Gastrocnemius medialis (tissue), 4 donors: ENCODE measurements around the gene DNM3. TPM values are rescaled to one million over a fixed set of nuclear protein-coding genes. Genes with fewer than 3 reads are reported as not detected.

Source experiments
- ATAC-seq, 2 donors: fragments of 150-250 bp; one replicate each; pipeline ENCODE4 v1.9.1; 2016
- DNase-seq, 2 donors: peaks; one replicate each; pipeline ENCODE4 v3.0.0-alpha.2; 2019
- H3K27ac ChIP-seq, 4 donors: fragments of 200-600 bp; sonication (generic); 1 replicate in 1 of 4; 2 replicates in 3 of 4; pipeline ENCODE4 v1.5.1; 2016 to 2018; ENCODE audit warnings: mild to moderate bottlenecking in 2 of 4, moderate library complexity in 1 of 4
- H3K27me3 ChIP-seq, 3 donors: fragments of 200-600 bp; sonication (generic) in 2 of 3; 1 replicate in 1 of 3; 2 replicates in 2 of 3; pipeline versions ENCODE4 v1.5.1 to v1.6.0; 2016 to 2019; ENCODE audit warnings: mild to moderate bottlenecking in 1 of 3, moderate library complexity in 1 of 3
- H3K36me3 ChIP-seq, 2 donors: fragments of 200-600 bp; sonication (generic) in 1 of 2; one replicate each; pipeline ENCODE4 v1.5.1; 2017 to 2018
- H3K4me1 ChIP-seq, 2 donors: fragments of 200-600 bp; sonication (generic) in 1 of 2; one replicate each; pipeline ENCODE4 v1.5.1; 2016 to 2017; ENCODE audit warnings: mild to moderate bottlenecking in 2 of 2
- H3K4me3 ChIP-seq, 4 donors: fragments of 200-600 bp; sonication (generic) in 3 of 4; 1 replicate in 1 of 4; 2 replicates in 3 of 4; pipeline ENCODE4 v1.5.1; 2016 to 2019; ENCODE audit warnings: mild to moderate bottlenecking in 2 of 4
- H3K9me3 ChIP-seq, 3 donors: fragments of 200-600 bp; sonication (generic) in 2 of 3; 1 replicate in 1 of 3; 2 replicates in 2 of 3; pipeline ENCODE4 v1.5.1; 2016 to 2019
- CTCF ChIP-seq, 5 experiments: fragments of 450-650 bp in 3 of 5; fragments of 200-600 bp in 2 of 5; sonication (generic) in 2 of 5; IDR thresholded peaks in 4 of 5; conservative IDR thresholded peaks in 1 of 5; 1 replicate in 4 of 5; 2 replicates in 1 of 5; pipeline ENCODE4 v1.5.1; 2016 to 2019; ENCODE audit warnings: antibody characterized with exemption in 5 of 5, mild to moderate bottlenecking in 3 of 5, moderate library complexity in 3 of 5
- POLR2A ChIP-seq, 2 donors: fragments of 450-650 bp; IDR thresholded peaks; one replicate each; pipeline ENCODE4 v1.6.1; 2017; ENCODE audit warnings: antibody characterized with exemption in 2 of 2, mild to moderate bottlenecking in 2 of 2, moderate library complexity in 2 of 2
- in situ Hi-C, 4 donors: fragments of 200-750 bp; cut with MboI; loops; one replicate each; pipeline versions ENCODE4 v1.15.0 to v1.8.0; 2017; ENCODE audit warnings: low sequenced_read_pairs in 4 of 4
- intact Hi-C: fragments of 100-400 bp; cut with DNase I; formaldehyde crosslinking; loops from one replicate; pipeline ENCODE4 v1.15.1; 2023; ENCODE audit warnings: low total_unique reads
- total RNA-seq, 4 donors: library from RNA; depleted of rRNA; stranded (reverse); fragments of >200 nt; gene quantifications; one replicate each; pipeline versions ENCODE4 v1.1.0 to v1.2.3, GENCODE V29; 2016

DNM3 gene
- total RNA-seq, 4 donors from 2014 or later = 0.35 to 1.6 (median 1.1) TPM

DNA sequence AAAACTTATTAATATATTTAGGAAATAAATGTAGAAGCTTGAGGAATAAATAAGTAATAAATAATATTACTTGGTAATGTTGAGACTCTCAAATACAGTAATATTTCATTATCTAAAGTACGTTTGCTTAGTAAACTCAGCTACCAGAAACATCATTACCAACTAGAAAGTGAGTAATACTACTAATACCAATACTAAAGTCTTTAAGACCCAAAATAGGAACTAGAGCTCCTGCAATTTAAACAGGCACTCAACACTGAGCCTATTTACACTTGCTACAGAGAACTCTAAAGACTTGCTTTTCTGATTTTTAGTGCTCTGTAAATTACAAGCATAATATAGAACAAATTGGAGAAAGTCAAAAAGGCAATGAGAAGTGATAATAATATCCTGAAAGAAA, 565.7 kb downstream of the DNM3 start:
- Histone ChIP-seq H3K27me3 (no peaks in the 10 kb centered on the region), H3K9me3 (no peaks in the 10 kb centered on the region), H3K36me3 (no peaks in the 10 kb centered on the region), H3K4me1 (no peaks in the 10 kb centered on the region), H3K27ac (no peak overlapping the region), H3K4me3 (no peak overlapping the region)
- DNase-seq (no peak), ATAC-seq (no peak)
- intact Hi-C loops (loop anchor here (10.0 kb wide), 1 partner anchor 402 kb away; no protein-coding TSS in a partner anchor), in situ Hi-C loops (loop anchor here in 2 of 4 donors (25.0 kb wide), 1 partner anchor 395 kb away; no protein-coding TSS in a partner anchor)
- TF ChIP-seq CTCF (IDR thresholded peaks at IDR 0.05 in 4 of 5, conservative IDR thresholded peaks at IDR 0.05 in 1 of 5) (no peak), POLR2A (IDR thresholded peaks at IDR 0.05) (no peak)

GRCh38 chr1:172408958-172409357, 567.7 kb downstream of the DNM3 start:
- in situ Hi-C loops (loop anchor here in 2 of 4 donors (25.0 kb wide), 1 partner anchor 397 kb away; no protein-coding TSS in a partner anchor), intact Hi-C loops (loop anchor here (10.0 kb wide), 1 partner anchor 404 kb away; no protein-coding TSS in a partner anchor)
- Histone ChIP-seq H3K27ac (no peak overlapping the region), H3K27me3 (no peaks in the 10 kb centered on the region), H3K4me3 (no peak overlapping the region), H3K9me3 (no peaks in the 10 kb centered on the region), H3K4me1 (no peaks in the 10 kb centered on the region), H3K36me3 (no peaks in the 10 kb centered on the region)
- TF ChIP-seq CTCF (IDR thresholded peaks at IDR 0.05 in 4 of 5, conservative IDR thresholded peaks at IDR 0.05 in 1 of 5) (no peak), POLR2A (IDR thresholded peaks at IDR 0.05) (no peak)
- DNase-seq (no peak), ATAC-seq (no peak)

- Histone ChIP-seq H3K9me3 (no peaks in the 10 kb centered on the region), H3K36me3 (no peaks in the 10 kb centered on the region), H3K4me1 (no peaks in the 10 kb centered on the region), H3K4me3 (no peak overlapping the region), H3K27me3 (no peaks in the 10 kb centered on the region), H3K27ac (no peak overlapping the region)
- intact Hi-C loops = no loop called here
- DNase-seq (no peak), ATAC-seq (no peak)
- TF ChIP-seq POLR2A (IDR thresholded peaks at IDR 0.05) (no peak), CTCF (IDR thresholded peaks at IDR 0.05 in 4 of 5, conservative IDR thresholded peaks at IDR 0.05 in 1 of 5) (no peak)
- in situ Hi-C loops = loop anchor here in 2 of 4 donors (25.0 kb wide), 1 partner anchor 398 kb away; no protein-coding TSS in a partner anchor
Observed at GRCh38 chr1:172410027-172410426, 568.7 kb downstream of the DNM3 start.

DNA sequence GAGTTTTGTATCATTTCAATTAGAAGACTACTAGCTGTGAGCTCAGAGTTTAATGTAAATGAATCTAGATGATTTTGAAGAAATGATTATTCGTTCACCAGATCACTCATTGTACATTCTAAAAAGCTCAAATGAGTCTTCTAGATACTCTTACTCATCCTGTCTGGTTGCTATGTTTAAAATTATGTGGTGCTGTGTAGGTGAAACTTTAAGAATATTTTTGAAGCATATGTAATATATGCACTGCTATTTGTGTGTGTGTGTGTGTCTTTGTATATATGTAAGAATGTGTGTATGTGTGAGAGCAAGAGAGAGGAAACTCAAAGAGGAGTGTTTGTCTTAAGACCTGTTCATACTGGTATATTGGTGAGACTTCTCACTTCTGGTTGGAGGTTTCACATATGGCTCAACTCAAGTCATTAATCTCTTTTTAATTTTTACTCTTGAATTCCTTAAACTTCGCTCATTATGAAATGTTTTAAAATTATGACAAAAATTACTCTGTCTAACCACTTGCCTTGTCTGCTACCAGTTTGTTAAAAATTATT, 570.6 kb downstream of the DNM3 start:
- ATAC-seq (no peak), DNase-seq (no peak)
- Histone ChIP-seq H3K27me3 (no peaks in the 10 kb centered on the region), H3K4me1 (no peaks in the 10 kb centered on the region), H3K36me3 (no peaks in the 10 kb centered on the region), H3K27ac (no peak overlapping the region), H3K9me3 (no peaks in the 10 kb centered on the region), H3K4me3 (no peak overlapping the region)
- intact Hi-C loops = no loop called here
- in situ Hi-C loops = loop anchor here in 2 of 4 donors (25.0 kb wide), 1 partner anchor 400 kb away; no protein-coding TSS in a partner anchor
- TF ChIP-seq CTCF (IDR thresholded peaks at IDR 0.05 in 4 of 5, conservative IDR thresholded peaks at IDR 0.05 in 1 of 5) (no peak), POLR2A (IDR thresholded peaks at IDR 0.05) (no peak)
